Measurements from ENCODE around the gene CD7. TPM values are rescaled to one million over a fixed set of nuclear protein-coding genes. Genes with fewer than 3 reads are reported as not detected.

CD7 gene
- total and polyA plus RNA-seq, 2 donors (not counting 1 experiment from before 2014, with no cell fraction given): 0.67 to 1.3 TPM

DNA sequence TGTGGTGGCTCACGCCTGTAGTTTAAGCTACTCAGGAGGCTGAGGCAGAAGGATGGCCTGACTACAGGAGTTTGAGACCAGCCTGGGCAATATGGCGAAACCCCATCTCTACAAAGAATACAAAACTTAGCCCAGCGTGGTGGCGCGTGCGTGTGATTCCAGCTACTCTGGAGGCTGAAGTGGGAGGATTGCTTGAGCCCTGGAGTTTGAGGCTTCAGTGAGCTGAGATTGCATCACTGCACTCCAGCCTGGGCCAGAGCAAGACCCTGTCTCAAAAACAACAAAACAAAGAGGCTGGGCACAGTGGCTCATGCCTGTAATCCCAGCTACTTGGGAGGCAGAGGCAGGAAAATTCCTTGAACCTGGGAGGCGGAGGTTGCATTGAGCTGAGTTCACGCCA is 36.9 kb downstream of the CD7 start:
- CTCF ChIA-PET: no interaction called here
- Histone ChIP-seq H4K20me1 (ENCODE audit: control insufficient read depth, insufficient read depth, low read length, poor library complexity, severe bottlenecking) (no peaks in the 10 kb centered on the region), H3K9me3 (ENCODE audit: control extremely low read depth in 1 of 3, control insufficient read depth in 2 of 3, insufficient read depth in 1 of 3, low read length in 2 of 3) (no peaks in the 10 kb centered on the region), H3K9ac (ENCODE audit: low read length) (no peak overlapping the region), H3K4me2 (replicated peaks; ENCODE audit: low read depth, low read length, poor library complexity, severe bottlenecking) (no peak overlapping the region), H3K27ac (ENCODE audit: low read length in 2 of 2) (no peak overlapping the region), H3K36me3 (replicated peaks in 1 of 2; ENCODE audit: control extremely low read depth in 1 of 2, control insufficient read depth in 1 of 2, extremely low read depth in 1 of 2, insufficient read depth in 2 of 2, low read length in 1 of 2) (no peaks in the 10 kb centered on the region), H3K27me3 (replicated peaks in 1 of 4; ENCODE audit: control extremely low read depth in 1 of 4, control insufficient read depth in 3 of 4, insufficient read depth in 4 of 4, low read length in 3 of 4) (peaks cover 0 to 10% (median 0%) of the 10 kb centered on the region in 4 experiments), H3K4me1 (ENCODE audit: control insufficient read depth in 2 of 2, insufficient read depth in 2 of 2, low read length in 2 of 2) (no peaks in the 10 kb centered on the region), H3K4me3 (ENCODE audit: control extremely low read depth in 1 of 5, extremely low read depth in 1 of 5, insufficient read depth in 1 of 5, low read depth in 2 of 5, low read length in 4 of 5) (no peak overlapping the region), H2AFZ (ENCODE audit: insufficient read depth, low read depth, low read length, poor library complexity, severe bottlenecking) (no peak overlapping the region), H3K79me2 (ENCODE audit: control insufficient read depth, insufficient read depth, low read length) (no peaks in the 10 kb centered on the region)
- POLR2A ChIA-PET: interaction anchor here (1.8 kb wide), 1 partner anchor 12 kb away, joined by 4 read pairs; no protein-coding TSS in a partner anchor
- Mint-ChIP-seq H3K4me1 (peaks cover 2% of the 10 kb centered on the region), H3K4me3 (no peak overlapping the region), H3K9me3 (ENCODE audit: insufficient read depth) (no peaks in the 10 kb centered on the region), H3K27ac (no peak overlapping the region), H3K27me3 (no peaks in the 10 kb centered on the region)
- WGBS (ENCODE audit: insufficient coverage): 88% methylated on average over 2 of the region's 8 CpGs
- no peak for DNase-seq
- ATAC-seq (ENCODE audit: low read depth): no peak
- intact Hi-C loops (cut with micrococcal nuclease): no loop called here
- no peak for TF ChIP-seq EZH2 (IDR thresholded peaks at IDR 0.05; ENCODE audit: borderline replicate concordance, insufficient read depth, low read depth, low read length, poor library complexity, severe bottlenecking)
- TF ChIP-seq, protein P1, sequence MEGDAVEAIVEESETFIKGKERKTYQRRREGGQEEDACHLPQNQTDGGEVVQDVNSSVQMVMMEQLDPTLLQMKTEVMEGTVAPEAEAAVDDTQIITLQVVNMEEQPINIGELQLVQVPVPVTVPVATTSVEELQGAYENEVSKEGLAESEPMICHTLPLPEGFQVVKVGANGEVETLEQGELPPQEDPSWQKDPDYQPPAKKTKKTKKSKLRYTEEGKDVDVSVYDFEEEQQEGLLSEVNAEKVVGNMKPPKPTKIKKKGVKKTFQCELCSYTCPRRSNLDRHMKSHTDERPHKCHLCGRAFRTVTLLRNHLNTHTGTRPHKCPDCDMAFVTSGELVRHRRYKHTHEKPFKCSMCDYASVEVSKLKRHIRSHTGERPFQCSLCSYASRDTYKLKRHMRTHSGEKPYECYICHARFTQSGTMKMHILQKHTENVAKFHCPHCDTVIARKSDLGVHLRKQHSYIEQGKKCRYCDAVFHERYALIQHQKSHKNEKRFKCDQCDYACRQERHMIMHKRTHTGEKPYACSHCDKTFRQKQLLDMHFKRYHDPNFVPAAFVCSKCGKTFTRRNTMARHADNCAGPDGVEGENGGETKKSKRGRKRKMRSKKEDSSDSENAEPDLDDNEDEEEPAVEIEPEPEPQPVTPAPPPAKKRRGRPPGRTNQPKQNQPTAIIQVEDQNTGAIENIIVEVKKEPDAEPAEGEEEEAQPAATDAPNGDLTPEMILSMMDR (IDR thresholded peaks at IDR 0.05): no peak

DNA sequence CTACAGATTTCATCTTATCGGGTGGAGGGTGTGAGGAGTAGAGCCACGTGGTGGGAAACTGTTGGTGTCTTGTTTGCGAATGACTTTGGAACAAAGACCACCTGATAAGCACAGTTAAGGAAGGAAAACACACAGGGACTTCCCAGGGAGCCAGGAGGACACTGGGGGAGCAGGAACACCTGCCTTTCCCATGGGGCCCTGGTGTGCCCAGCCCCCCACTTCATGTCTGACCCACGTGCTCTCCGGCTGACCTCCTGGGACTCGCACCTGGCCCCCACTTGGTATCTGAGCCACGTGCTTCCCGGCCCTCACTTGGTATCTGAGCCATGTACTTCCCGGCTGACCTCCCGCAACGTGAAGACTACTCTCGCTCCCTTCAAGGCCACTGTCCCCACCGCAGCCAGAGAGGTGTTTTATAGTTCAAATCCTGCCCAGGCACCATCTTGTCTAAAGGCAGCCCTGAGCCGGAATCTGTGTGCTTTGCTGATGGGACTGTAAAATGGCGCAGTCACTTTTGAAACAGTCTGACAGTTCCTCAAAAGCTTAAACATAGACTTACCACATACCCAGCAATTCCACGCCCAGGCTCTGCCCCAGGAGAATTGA is 38.5 kb downstream of the CD7 start:
- TF ChIP-seq EZH2 (IDR thresholded peaks at IDR 0.05; ENCODE audit: borderline replicate concordance, insufficient read depth, low read depth, low read length, poor library complexity, severe bottlenecking): no peak
- TF ChIP-seq, protein P1 (IDR thresholded peaks at IDR 0.05): no peak
- Mint-ChIP-seq H3K27ac (no peak overlapping the region), H3K9me3 (ENCODE audit: insufficient read depth) (no peaks in the 10 kb centered on the region), H3K4me3 (no peak overlapping the region), H3K27me3 (no peaks in the 10 kb centered on the region), H3K4me1 (peaks cover 3% of the 10 kb centered on the region)
- Histone ChIP-seq H2AFZ (ENCODE audit: insufficient read depth, low read depth, low read length, poor library complexity, severe bottlenecking) (no peak overlapping the region), H3K27me3 (replicated peaks in 1 of 4; ENCODE audit: control extremely low read depth in 1 of 4, control insufficient read depth in 3 of 4, insufficient read depth in 4 of 4, low read length in 3 of 4) (peaks cover 0 to 14% (median 0%) of the 10 kb centered on the region in 4 experiments), H3K4me2 (replicated peaks; ENCODE audit: low read depth, low read length, poor library complexity, severe bottlenecking) (no peak overlapping the region), H3K9ac (ENCODE audit: low read length) (no peak overlapping the region), H3K4me3 (ENCODE audit: control extremely low read depth in 1 of 5, extremely low read depth in 1 of 5, insufficient read depth in 1 of 5, low read depth in 2 of 5, low read length in 4 of 5) (no peak overlapping the region), H3K4me1 (ENCODE audit: control insufficient read depth in 2 of 2, insufficient read depth in 2 of 2, low read length in 2 of 2) (peaks cover 4 to 6% of the 10 kb centered on the region in 2 donors), H3K9me3 (ENCODE audit: control extremely low read depth in 1 of 3, control insufficient read depth in 2 of 3, insufficient read depth in 1 of 3, low read length in 2 of 3) (no peaks in the 10 kb centered on the region), H3K27ac (ENCODE audit: low read length in 2 of 2) (no peak overlapping the region), H3K36me3 (replicated peaks in 1 of 2; ENCODE audit: control extremely low read depth in 1 of 2, control insufficient read depth in 1 of 2, extremely low read depth in 1 of 2, insufficient read depth in 2 of 2, low read length in 1 of 2) (no peaks in the 10 kb centered on the region), H4K20me1 (ENCODE audit: control insufficient read depth, insufficient read depth, low read length, poor library complexity, severe bottlenecking) (peaks cover 6% of the 10 kb centered on the region), H3K79me2 (ENCODE audit: control insufficient read depth, insufficient read depth, low read length) (peaks cover 12% of the 10 kb centered on the region)
- WGBS (ENCODE audit: insufficient coverage): 85% methylated on average over 12 of the region's 16 CpGs
- POLR2A ChIA-PET: interaction anchor here (1.8 kb wide), 1 partner anchor 13 kb away, joined by 4 read pairs; no protein-coding TSS in a partner anchor
- intact Hi-C loops (cut with micrococcal nuclease): no loop called here
- CTCF ChIA-PET: no interaction called here
- DNase-seq (no peak), ATAC-seq (ENCODE audit: low read depth) (no peak)
